GM12875 (cell line): Measurements from ENCODE around the gene SCFD2.

ENCODE experiments used
- H3K4me3 ChIP-seq: one replicate; pipeline ENCODE4 v1.5.1; 2011; ENCODE audit warnings: low read depth, low read length, control low read depth
- TF ChIP-seq, protein P1 (sequence below): IDR thresholded peaks from 2 replicates; pipeline ENCODE4 v1.5.1; 2011; ENCODE audit warnings: low read depth, mild to moderate bottlenecking, control low read depth, inconsistent platforms, low read length, moderate library complexity, borderline replicate concordance; ENCODE audit not compliant: insufficient read depth

The SCFD2 gene

DNA sequence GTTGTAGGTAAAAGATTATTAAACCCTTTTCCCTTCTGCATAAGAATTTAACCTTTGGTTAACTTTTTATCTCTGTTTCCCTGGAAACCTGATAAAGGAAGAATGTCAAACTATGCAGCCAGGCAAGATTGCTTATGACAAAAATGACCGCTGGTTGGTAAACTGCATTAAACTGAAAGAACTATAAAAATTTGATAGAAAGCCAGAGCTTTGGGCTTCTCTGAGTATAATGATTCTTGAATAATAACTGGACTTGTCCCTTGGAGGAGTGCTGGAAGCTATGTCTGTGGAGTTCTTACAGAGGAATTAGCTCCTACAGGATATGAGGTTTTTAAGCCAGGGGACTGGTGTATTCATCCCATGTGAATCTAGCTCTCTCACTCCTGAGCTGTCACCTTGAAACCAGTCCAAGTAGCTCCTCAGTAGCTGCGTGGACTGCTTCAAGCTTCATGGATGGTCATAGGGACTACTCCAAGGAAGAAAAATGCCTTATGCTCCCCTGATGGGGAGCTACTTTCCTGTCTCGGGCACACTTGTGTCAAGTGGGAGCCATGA lies 451.7 kb downstream of the SCFD2 start:
- no peak overlapping the region for H3K4me3 ChIP-seq
- TF ChIP-seq, protein P1, sequence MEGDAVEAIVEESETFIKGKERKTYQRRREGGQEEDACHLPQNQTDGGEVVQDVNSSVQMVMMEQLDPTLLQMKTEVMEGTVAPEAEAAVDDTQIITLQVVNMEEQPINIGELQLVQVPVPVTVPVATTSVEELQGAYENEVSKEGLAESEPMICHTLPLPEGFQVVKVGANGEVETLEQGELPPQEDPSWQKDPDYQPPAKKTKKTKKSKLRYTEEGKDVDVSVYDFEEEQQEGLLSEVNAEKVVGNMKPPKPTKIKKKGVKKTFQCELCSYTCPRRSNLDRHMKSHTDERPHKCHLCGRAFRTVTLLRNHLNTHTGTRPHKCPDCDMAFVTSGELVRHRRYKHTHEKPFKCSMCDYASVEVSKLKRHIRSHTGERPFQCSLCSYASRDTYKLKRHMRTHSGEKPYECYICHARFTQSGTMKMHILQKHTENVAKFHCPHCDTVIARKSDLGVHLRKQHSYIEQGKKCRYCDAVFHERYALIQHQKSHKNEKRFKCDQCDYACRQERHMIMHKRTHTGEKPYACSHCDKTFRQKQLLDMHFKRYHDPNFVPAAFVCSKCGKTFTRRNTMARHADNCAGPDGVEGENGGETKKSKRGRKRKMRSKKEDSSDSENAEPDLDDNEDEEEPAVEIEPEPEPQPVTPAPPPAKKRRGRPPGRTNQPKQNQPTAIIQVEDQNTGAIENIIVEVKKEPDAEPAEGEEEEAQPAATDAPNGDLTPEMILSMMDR = no peak

DNA sequence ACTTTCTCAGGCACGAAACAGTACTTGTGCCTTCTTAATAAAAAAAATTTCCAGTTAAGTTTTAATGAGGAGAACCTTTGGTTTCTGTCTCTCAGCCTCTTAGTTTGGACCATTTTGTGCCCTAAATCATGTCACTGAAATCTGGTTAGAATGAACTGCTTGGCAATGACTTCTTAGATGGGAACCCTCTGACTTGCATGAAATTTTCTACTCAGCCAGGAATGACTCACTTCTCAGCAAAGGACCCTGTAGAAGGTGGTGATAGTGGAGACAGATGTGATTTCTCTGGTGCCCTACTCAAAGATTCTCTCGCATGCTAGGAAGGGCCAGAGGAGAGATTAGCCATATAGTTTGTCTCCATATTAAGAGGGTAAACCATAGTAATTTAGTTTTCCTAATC lies 453.3 kb downstream of the SCFD2 start:
- no peak overlapping the region for H3K4me3 ChIP-seq
- TF ChIP-seq, protein P1 = no peak

DNA sequence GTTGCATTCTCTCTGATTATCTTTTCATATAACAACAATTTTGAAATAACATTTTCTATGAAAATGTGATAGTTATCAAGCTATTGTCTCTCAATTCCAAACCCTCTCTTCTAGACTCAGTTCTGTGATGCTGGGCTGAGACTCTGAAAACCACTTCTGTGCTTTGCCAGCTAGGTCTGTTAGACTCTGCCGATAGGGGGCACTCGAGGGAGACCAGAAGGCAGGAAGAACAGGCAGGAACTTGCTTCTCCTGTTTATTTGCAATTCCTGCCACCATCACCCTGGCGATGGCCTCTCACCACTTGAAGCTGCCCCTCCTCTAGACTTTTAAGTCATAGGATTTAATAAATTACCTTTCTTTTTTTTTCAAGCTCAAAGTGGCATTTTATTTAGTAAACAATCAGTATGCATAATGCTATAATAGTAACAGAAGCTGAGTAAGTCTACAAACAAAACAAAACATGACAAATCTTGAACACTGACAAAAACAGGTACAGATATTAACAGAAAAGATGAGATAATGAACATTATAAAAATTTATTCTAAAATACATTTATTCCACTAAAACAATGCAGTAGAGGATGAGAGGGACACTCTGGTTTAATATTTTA lies 454.1 kb downstream of the SCFD2 start:
- H3K4me3 ChIP-seq = no peak overlapping the region
- TF ChIP-seq, protein P1 = peak; percentile 84

DNA sequence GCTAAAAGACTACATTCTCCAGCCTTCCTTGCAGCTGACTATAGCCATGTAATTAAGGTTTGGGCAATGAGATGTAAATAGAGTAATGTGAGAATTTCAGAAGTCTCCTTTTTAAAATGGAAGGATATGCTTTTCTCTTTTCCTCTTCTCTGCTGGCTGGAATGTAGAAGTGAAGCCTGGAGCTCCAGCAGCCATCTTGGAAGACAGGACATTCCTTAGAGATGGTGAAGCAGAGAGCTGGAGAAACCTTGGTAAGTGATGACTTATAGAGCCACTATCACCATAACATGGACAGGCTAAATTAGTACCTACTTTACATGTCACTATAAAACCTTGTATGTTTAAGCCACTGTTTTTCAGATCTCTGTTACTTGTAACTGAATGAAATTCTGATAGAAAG lies 455.7 kb downstream of the SCFD2 start:
- no peak overlapping the region for H3K4me3 ChIP-seq
- TF ChIP-seq, protein P1 = no peak

DNA sequence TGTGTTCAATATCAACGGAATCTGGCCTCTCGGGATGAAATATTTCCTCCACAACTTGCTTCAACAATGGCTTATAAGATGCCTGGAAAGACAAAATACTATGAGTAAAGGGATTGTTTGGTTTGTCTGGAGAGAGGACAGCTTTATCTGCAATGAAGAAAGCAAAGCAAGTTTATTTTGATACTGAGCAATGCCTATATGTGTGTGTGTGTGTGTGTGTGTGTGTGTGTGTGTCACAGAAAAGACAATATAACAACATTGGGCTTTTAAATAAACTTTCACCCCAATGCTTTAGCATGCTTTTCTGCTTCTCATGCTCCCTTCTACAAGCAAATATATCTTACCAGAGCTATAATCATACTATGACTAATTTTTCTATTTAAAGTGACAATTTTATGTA lies 458.4 kb downstream of the SCFD2 start:
- H3K4me3 ChIP-seq = no peak overlapping the region
- TF ChIP-seq, protein P1 = no peak

DNA sequence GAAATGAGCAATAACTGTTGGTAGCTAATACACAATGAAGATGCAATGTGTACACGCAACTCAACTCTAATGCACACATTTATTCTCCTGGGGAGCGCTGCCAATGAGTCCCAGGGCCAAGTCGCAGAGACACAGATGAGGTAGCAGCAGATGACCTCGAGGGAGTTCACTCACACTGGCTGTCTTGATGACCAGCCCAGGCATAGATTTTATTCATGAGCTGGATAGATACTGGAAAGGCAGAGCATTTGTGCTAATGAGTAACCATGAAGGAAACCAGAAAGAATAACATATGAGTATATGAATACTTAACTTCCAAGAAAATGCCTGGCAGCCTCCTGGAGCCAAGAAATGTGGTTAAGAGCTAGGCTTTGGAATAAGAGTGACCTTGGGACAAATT lies 461.4 kb downstream of the SCFD2 start:
- H3K4me3 ChIP-seq = no peak overlapping the region

DNA sequence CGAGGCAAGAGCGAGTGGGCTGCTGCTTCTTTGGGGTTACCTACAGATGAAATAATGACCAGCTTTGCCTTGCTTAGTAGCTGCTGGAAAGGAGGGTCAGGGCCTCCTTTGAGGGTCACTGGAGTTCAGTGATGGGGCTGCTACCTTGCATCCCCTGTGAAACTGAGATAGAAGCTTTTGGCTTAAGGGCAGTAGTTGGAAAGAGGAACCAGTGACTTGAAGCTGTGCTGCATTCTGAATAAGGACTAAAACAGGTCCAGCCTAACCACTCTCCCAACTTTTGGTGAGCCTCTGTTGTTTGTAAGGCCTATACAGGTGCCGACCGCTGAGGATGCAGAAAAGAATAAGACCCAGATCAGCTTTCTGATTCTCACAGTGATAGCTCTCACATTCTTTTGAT lies 462.6 kb downstream of the SCFD2 start:
- TF ChIP-seq, protein P1 = no peak
- H3K4me3 ChIP-seq = no peak overlapping the region

More for the DNA sequence above, 461.4 kb downstream of the SCFD2 start:
- TF ChIP-seq, protein P1 = no peak
